ENCODE results near the gene IL3. TPM values are rescaled to one million over a fixed set of nuclear protein-coding genes. Genes with fewer than 3 reads are reported as not detected.

IL3 gene
- total and polyA plus RNA-seq, 2 experiments from 2014 or later = not detected

DNA sequence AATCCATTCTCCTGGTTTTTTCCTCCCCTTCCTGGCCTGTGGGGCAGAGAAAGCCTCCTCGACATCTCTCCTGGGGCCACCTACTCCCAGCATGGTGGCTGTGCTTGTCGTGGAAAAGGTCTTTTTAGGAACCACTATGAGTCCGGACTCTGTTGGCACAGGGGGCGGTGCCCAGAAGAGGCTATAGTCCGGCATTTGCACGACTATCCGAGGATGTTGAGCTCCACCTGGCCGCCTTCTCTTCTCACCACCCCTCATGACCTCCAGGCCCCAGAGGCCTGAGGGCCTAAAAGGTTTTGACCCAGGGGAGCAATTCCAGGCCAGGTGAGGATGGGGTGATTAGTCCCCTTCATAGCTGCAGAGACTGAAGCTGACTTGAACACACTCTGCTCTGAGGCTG, 27.2 kb downstream of the IL3 start:
- H3K4me1 Mint-ChIP-seq = no peaks in the 10 kb centered on the region
- Histone ChIP-seq H3K79me2 (replicated peaks; ENCODE audit: insufficient read depth) (no peaks in the 10 kb centered on the region), H3F3A (replicated peaks; ENCODE audit: low read depth) (no peaks in the 10 kb centered on the region), H3K4me3 (no peak overlapping the region), H2AFZ (no peak overlapping the region), H3K36me3 (ENCODE audit: insufficient read depth) (no peaks in the 10 kb centered on the region), H4K20me1 (replicated peaks; ENCODE audit: insufficient read depth) (no peaks in the 10 kb centered on the region), H3K27ac (ENCODE audit: low read depth) (no peak overlapping the region), H3K9me2 (ENCODE audit: insufficient read depth) (no peaks in the 10 kb centered on the region), H3K27me3 (ENCODE audit: insufficient read depth) (no peaks in the 10 kb centered on the region), H3K4me2 (no peak overlapping the region), H3K4me1 (ENCODE audit: insufficient read depth) (no peaks in the 10 kb centered on the region)
- no peak overlapping the region for H3K27ac Mint-ChIP-seq
- TF ChIP-seq ZNF114 (CRISPR knock-in tag; IDR thresholded peaks at IDR 0.05) (no peak), EZH2 (IDR thresholded peaks at IDR 0.05; ENCODE audit: low read depth, unreplicated experiment) (no peak), EZH2phosphoT487 (IDR thresholded peaks at IDR 0.05; ENCODE audit: unreplicated experiment) (no peak), NANOG (IDR thresholded peaks at IDR 0.05; ENCODE audit: borderline replicate concordance) (no peak), STAT1 (IDR thresholded peaks at IDR 0.05; ENCODE audit: unreplicated experiment) (no peak), JUNB (IDR thresholded peaks at IDR 0.05; ENCODE audit: unreplicated experiment) (no peak)
- TF ChIP-seq, protein P1, sequence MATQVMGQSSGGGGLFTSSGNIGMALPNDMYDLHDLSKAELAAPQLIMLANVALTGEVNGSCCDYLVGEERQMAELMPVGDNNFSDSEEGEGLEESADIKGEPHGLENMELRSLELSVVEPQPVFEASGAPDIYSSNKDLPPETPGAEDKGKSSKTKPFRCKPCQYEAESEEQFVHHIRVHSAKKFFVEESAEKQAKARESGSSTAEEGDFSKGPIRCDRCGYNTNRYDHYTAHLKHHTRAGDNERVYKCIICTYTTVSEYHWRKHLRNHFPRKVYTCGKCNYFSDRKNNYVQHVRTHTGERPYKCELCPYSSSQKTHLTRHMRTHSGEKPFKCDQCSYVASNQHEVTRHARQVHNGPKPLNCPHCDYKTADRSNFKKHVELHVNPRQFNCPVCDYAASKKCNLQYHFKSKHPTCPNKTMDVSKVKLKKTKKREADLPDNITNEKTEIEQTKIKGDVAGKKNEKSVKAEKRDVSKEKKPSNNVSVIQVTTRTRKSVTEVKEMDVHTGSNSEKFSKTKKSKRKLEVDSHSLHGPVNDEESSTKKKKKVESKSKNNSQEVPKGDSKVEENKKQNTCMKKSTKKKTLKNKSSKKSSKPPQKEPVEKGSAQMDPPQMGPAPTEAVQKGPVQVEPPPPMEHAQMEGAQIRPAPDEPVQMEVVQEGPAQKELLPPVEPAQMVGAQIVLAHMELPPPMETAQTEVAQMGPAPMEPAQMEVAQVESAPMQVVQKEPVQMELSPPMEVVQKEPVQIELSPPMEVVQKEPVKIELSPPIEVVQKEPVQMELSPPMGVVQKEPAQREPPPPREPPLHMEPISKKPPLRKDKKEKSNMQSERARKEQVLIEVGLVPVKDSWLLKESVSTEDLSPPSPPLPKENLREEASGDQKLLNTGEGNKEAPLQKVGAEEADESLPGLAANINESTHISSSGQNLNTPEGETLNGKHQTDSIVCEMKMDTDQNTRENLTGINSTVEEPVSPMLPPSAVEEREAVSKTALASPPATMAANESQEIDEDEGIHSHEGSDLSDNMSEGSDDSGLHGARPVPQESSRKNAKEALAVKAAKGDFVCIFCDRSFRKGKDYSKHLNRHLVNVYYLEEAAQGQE (IDR thresholded peaks at IDR 0.05; ENCODE audit: unreplicated experiment) = no peak
- TF ChIP-seq, protein P2, sequence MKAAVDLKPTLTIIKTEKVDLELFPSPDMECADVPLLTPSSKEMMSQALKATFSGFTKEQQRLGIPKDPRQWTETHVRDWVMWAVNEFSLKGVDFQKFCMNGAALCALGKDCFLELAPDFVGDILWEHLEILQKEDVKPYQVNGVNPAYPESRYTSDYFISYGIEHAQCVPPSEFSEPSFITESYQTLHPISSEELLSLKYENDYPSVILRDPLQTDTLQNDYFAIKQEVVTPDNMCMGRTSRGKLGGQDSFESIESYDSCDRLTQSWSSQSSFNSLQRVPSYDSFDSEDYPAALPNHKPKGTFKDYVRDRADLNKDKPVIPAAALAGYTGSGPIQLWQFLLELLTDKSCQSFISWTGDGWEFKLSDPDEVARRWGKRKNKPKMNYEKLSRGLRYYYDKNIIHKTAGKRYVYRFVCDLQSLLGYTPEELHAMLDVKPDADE (IDR thresholded peaks at IDR 0.05) = no peak
- H3K9me3 Mint-ChIP-seq = no peaks in the 10 kb centered on the region; the same call in 2 of the 3 replicates
- ATAC-seq (no peak), DNase-seq (ENCODE audit: low spot score) (no peak)
- H3K4me3 Mint-ChIP-seq = no peak overlapping the region
- peaks cover 9% of the 10 kb centered on the region for H3K27me3 Mint-ChIP-seq (ENCODE audit: insufficient read depth, low read depth, poor library complexity)
- no peaks in the 10 kb centered on the region for H3K36me3 Mint-ChIP-seq (ENCODE audit: low read depth)

DNA sequence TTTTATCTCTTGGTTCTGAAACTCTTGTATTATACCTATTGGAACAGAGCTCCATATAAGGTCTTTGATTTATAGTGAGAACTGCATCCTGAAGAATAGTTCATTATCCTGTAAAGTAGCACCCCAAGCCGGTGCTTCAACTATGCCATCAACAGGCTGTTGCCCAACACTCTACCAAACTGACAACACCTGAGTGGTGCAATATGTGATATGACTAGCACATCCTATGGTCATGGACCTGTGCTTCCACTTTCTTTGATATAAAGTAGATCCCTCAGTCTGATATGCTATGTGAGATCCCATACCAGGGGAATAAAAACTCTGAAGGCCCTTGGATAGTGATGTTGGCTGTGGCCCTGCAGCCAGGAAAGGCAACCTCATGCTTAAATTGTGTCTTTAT, 28.9 kb downstream of the IL3 start:
- H3K4me1 Mint-ChIP-seq = no peaks in the 10 kb centered on the region; the same call in 2 of the 3 replicates
- Histone ChIP-seq H4K20me1 (replicated peaks; ENCODE audit: insufficient read depth) (no peaks in the 10 kb centered on the region), H2AFZ (no peak overlapping the region), H3K79me2 (replicated peaks; ENCODE audit: insufficient read depth) (no peaks in the 10 kb centered on the region), H3K27ac (ENCODE audit: low read depth) (no peak overlapping the region), H3K4me1 (ENCODE audit: insufficient read depth) (no peaks in the 10 kb centered on the region), H3K27me3 (ENCODE audit: insufficient read depth) (no peaks in the 10 kb centered on the region), H3K9me2 (ENCODE audit: insufficient read depth) (no peaks in the 10 kb centered on the region; the same call in 1 of the 2 replicates), H3K36me3 (ENCODE audit: insufficient read depth) (no peaks in the 10 kb centered on the region), H3K4me3 (no peak overlapping the region), H3F3A (replicated peaks; ENCODE audit: low read depth) (no peaks in the 10 kb centered on the region), H3K4me2 (no peak overlapping the region)
- no peaks in the 10 kb centered on the region for H3K36me3 Mint-ChIP-seq (ENCODE audit: low read depth)
- H3K9me3 Mint-ChIP-seq = no peaks in the 10 kb centered on the region
- no peak overlapping the region for H3K27ac Mint-ChIP-seq
- H3K27me3 Mint-ChIP-seq (ENCODE audit: insufficient read depth, low read depth, poor library complexity) = peaks cover 5% of the 10 kb centered on the region
- DNase-seq (ENCODE audit: low spot score) = no peak
- ATAC-seq = no peak
- no peak overlapping the region for H3K4me3 Mint-ChIP-seq
- TF ChIP-seq JUNB (IDR thresholded peaks at IDR 0.05; ENCODE audit: unreplicated experiment) = no peak
- TF ChIP-seq, protein P3, sequence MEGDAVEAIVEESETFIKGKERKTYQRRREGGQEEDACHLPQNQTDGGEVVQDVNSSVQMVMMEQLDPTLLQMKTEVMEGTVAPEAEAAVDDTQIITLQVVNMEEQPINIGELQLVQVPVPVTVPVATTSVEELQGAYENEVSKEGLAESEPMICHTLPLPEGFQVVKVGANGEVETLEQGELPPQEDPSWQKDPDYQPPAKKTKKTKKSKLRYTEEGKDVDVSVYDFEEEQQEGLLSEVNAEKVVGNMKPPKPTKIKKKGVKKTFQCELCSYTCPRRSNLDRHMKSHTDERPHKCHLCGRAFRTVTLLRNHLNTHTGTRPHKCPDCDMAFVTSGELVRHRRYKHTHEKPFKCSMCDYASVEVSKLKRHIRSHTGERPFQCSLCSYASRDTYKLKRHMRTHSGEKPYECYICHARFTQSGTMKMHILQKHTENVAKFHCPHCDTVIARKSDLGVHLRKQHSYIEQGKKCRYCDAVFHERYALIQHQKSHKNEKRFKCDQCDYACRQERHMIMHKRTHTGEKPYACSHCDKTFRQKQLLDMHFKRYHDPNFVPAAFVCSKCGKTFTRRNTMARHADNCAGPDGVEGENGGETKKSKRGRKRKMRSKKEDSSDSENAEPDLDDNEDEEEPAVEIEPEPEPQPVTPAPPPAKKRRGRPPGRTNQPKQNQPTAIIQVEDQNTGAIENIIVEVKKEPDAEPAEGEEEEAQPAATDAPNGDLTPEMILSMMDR (conservative IDR thresholded peaks at IDR 0.05; ENCODE audit: low read depth in 2 of 2) = no peak
- TF ChIP-seq, protein P2 (IDR thresholded peaks at IDR 0.05) = no peak
- no peak for TF ChIP-seq CREB1 (CRISPR knock-in tag; IDR thresholded peaks at IDR 0.05; ENCODE audit: low read depth)
- TF ChIP-seq ZNF331 (CRISPR knock-in tag; IDR thresholded peaks at IDR 0.05; ENCODE audit: low read depth) = no peak
- no peak for TF ChIP-seq NANOG (IDR thresholded peaks at IDR 0.05; ENCODE audit: borderline replicate concordance)

Data from GM23338 (cell line).